Effector CD8-positive, alpha-beta T cell (primary cell): ENCODE measurements around the gene NXN.
A peak's percentile ranks its signal among the peaks of the same experiment; 100 is the strongest.
"Not testable (repeated sequence)": the region's sequence is repeated elsewhere in the genome, so short reads cannot be mapped to it uniquely, and the experiment has no call there.

ENCODE experiments used
- DNase-seq: peaks from one replicate; lab custom pipeline; 2025; lab: John Stamatoyannopoulos, UW

Gene NXN

DNA sequence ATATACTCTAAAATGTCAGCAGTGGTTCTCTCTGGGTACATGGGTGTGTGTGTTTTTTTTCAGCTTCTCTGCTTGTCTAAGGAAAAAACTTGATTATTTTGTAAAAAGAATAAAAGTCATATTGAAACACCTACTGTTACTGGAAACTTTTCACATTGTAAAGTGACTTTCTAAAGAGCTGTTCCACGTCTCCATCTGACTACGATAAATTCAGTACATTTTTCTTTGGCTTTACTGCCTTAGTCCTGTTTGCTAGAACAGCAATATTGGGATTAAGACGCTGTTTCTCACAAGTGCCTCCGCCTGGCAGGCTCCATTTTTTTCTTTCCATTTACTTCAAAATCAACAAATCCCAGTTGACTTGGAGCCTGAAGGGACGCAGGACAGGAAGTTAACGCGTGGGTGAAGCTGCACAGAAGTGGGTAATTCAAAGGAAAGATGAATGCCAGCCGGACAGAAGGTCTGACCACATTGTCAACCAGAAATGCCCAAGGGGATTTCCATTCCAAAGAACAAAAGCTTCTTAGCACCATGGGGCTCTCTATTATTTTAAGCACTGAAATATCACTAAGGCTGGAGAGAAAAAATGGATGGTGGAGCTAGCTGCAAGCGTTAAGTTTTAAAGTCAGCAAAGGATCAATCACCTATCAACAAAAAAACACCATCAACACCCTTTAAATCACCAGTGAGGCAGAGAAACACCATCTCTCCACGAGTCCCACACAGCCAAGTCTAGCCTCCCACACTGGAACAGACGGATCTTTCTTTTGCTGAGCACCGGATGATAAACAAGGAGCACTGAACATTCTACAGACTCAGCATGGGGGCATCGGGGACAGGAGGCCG lies 205.9 kb downstream of the NXN start:
- no peak for DNase-seq

DNA sequence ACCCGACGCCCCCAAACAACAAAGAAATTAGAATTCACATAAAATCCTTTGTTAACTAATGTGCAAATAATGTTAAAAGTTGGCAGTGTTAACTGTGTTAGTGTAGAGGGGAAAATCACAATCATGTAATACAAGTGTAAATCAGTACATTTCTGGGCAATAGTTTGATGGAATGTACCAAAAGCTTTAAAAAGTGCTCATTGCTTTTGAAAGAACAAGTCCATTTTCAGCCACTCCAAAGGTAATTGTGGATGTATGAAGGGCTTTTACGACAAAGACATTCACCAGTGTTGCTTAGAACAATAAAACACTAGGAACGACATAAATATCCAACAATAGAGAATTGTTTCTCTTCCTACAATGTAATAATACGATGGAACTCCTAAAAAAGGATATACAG lies 206.6 kb downstream of the NXN start:
- DNase-seq = no peak

DNA sequence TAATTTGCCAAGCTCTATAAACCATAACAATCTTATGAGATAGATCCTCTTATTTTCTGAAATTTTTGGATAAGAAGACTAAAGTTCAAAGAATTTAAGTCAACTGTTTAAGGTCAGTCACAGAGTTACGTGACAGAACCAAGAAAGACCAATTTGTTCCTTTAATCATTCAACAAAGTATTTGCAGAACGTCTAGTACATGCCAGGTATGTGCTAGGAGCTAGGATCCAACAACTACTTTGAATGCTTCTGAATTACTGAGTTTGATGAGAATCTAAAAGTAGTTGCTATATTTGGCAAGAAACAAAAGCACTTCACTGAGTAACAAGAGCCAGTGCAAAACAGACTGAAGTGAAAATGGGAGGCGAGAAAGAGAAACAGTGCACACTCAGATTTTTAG lies 212.5 kb downstream of the NXN start:
- DNase-seq = no peak

DNA sequence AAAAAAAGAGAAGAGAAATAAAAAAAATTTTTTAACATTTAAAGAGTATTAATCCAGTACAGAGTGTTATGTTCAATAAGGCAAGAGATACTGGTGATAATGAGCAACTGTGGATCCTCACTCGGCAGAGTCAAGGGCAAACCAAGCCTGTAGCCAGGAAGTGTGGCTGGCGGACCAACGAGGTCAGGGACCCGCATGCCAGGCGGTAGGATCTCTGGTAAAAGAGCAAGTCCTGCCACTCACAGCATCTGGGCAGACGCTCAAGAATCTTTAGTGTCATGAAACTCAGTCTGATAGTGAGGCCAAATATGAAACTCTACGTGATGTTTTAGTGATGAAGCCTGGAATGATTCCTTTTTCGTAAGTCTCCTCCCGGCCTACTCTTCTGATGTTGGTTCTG lies 219.2 kb downstream of the NXN start:
- no peak for DNase-seq

DNA sequence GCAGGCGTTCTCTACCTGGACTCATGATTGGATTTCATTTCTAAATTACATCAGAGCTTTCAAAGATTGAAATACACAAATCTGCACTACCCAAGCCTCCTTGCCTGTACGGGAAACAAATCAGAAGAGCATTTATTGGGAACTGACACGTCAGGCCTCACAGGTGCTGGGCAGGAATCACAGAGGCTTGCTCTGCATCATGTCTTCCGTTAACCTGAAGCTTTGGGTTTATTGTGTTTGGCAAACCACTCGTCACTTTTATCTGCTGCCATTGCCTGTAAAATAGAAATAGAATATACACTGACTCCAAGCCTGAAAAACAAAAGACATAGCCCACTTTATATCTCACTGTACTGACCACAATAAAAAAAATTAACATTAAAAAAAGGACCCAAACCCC lies 219.6 kb downstream of the NXN start:
- no peak for DNase-seq

DNA sequence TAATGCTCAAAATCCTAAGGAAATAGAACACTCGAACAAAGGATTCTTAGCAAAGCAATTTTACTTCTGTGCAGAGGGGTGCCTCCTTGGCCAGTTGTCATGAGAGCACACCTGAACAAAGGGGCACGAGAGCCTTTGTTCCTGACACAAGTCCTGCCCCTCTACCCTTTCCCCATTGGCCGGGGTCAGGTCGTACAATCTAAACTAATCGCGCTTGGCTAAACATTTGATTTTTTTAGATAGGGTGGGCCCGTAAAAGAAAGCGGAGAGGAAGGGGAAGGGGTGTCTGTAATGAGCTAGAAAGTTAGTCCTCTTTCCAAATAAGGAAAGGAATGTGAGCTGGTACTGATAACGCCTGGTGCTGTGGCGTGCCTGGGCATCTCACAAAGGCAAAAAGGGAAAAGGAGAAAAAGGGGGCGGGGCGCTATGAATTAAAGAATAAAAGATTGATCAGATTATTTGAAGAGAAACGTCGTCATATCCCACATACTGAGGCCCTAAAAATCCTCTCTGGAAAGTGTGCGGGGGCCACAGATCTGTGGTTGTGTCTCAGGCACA lies 223.5 kb downstream of the NXN start:
- DNase-seq = not testable (repeated sequence)

DNA sequence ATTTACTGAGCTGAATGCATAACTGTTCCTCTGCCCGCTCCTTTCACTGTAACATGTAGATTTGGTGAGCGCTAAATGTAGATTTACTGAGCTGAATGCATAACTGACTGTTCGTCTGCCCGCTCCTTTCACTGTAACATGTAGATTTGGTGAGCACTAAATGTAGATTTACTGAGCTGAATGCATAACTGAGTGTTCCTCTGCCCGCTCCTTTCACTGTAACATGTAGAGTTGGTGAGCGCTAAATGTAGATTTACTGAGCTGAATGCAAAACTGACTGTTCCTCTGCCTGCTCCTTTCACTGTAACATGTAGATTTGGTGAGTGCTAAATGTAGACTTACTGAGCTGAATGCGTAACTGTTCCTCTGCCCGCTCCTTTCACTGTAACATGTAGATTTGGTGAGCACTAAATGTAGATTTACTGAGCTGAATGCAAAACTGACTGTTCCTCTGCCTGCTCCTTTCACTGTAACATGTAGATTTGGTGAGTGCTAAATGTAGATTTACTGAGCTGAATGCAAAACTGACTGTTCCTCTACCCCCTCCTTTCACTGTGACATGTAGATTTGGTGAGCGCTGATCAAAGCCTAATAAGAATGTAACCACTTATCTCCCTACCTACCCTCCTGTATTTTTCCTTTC lies 224.1 kb downstream of the NXN start:
- DNase-seq = not testable (repeated sequence)

DNA sequence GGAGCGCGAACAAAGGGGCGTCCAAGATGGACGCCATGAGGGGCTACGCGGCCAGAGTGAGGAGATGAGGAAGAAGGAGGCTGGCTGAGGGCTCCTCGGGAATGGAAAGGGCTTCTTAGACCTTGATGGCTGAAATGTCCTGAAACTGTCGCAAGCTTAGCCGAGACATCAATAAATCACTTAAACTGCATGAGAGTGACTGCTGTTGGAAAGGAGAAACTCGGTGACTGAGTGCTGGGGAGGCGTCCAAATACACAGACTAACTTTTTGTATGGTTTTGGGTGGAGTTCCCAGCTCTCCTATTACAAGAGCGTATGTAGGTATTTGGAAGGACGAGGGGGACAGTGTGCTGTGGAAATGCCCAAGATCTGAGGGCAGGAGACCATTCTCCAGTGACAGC lies 226.2 kb downstream of the NXN start:
- DNase-seq = no peak

DNA sequence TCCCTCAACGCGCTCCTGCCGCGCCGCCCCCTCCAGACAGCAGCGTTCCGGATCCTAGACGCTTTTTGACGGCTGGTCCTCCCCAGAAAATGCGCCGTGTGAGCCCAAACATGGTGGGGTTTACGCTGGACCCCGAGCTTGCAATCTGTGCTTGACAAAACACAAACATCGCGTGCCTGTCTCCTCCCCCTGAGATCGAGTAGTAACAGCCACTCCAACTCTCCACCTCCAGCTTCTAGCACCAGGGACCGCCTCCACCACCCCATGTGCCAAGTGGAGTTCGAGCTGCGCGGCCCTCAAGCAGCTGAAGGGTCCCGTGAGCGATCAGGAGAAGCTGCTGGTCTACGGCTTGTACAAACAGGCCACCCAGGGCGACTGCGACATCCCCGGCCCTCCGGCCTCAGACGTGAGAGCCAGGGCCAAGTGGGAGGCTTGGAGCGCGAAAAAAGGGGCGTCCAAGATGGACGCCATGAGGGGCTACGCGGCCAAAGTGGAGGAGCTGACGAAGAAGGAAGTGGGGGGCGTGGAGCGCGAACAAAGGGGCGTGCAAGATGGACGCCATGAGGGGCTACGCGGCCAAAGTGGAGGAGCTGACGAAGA lies 226.9 kb downstream of the NXN start:
- no peak for DNase-seq

DNA sequence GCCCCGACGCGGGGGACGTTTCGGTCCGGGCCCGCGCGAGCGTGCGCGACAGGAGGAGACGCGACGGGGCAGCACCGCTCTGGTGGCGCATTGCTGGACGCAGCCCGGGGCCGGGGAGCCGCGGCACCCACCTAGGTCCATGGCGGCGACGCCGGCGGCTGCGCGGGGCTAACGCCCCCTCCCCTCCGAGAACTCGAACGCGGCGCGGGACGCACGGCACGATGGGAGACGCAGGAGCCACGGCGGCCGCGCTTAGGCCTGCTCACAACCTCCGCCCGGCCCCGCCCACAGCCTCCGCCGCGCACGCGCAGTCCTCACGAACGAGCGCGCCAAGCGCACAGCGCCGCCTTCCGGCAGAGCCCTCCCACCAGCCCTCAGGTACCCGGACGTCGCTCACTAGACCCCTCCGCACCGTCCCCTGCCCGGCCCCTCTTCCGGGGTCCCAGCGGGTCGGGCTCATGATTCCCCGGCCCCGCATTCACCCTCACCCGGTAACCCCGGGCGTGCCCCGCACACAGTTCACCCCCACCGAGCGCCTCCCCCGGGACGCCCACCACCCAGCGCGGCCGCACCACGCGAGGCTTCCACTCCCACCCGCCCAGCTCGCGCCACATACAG lies 227.5 kb downstream of the NXN start, which contains the start of gene GEMIN4:
Gene GEMIN4 (minus strand): TSS at position 263 of the 618 bp plus-strand sequence. CDS start 122 bp downstream, at position 141.
- DNase-seq = peak; percentile 95

DNA sequence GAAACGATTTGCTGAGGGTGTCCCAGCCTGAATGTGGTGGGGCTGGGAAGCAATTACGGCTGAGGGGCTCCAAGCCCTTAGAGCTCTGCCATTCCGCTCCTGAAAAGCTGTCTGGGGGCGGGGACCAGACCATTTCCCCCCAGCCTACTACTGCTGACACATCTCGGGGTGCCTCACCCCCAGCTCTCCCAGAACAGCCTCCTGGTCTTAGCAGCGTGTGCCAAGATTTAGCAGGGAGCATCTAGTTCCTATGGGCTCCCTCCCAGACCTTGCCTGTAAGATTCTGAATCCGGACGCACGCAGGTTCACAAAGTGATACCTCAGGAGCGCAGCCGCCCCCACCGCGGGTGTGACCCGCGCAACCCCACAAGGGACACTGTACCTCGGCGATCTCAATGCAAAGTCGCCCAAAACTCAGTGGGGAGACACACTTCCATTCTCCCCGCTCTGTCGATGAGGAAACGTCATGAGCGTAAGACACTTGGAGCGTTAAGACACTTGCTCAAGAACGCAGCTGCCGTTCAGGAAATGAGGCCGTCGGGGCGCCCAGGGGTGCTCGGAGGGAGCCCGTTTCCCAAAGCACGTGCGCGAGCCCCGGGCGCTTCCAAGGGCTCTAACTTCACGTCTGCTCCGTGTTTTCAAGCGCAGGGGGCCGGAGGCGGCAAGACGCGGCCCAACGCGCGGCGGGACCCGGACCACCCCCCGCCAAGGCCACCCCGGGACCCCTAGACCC lies 228.1 kb downstream of the NXN start:
- DNase-seq = peak; percentile 37

DNA sequence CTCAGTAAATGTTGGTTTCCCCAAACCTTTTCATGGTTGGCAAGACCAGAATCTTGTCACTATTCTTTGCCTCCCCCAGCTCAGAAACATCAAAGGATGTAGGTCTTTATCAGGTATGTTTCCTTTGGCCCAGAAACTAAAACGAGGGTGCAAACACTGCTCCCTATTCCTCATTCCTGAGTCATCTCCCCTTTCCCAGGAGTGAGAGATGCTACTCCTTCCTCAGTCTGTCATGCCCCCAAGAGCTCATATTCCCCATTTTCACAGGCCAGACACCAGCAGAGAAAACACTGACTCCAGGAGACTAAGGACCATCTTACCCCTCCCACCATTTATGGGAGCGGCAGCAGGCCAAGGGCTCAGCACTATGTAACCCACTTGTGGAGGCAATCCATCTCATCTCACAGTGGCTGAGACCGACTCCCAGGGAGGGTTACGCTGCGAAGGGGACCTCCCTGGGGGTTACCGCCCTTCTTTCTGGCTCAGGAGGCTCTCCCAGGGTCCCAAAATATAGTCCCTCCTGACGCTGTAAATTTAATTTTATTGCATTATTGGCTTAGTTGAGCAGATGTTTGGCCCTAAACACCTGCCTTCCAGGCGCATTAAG lies 229.0 kb downstream of the NXN start:
- no peak for DNase-seq

DNA sequence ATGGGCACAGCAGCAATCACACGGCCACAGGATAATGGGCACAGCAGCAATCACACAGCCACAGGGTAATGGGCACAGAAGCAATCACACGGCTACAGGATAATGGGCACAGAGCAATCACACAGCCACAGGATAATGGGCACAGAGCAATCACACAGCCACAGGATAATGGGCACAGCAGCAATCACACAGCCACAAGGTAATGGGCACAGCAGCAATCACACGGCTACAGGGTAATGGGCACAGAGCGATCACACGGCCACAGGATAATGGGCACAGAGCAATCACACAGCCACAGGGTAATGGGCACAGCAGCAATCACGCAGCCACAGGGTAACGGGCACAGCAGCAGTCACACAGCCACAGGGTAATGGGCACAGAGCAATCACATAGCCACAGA lies 230.2 kb downstream of the NXN start:
- not testable (repeated sequence) for DNase-seq
